ENCODE data around the gene ARVCF.

Gene ARVCF

DNA sequence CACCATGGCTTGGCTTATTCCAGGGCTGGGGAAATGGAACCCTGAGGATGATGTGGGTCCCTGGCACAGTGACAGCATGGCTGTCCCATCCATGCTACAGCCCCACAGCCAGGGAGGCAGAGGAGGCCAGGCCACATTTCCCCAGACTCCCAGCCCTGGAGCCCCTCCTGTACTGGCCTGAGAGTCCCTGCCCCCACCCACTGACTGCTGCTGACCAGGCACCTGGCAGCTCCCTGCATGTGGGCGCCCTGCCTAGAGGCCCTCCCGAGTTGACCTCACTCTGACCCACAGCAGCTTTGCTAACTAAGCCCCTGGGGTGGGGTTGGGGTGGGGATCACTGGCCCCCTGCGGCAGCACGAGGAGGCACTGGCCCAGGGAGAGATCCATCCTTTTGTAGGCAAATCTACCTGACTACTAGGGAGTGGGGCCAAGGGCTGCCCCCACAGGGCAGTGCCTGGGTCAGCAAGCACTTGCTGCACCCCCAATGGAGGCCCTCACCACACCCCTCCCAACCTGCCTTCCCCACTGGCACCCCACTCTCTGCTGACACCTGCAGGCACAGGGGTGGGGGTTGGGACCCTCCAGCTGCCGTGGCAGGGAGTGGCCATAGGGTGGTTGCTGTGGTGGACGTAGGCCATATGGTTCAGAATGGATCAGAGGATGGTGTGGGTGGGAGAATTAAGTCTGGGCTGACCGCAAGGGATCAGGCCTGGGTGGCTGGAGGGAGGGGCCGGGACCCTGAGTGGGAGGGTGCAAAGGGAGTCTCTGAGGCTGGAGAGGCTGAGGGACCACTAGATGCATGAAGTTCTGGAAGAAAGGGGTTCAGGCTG, 17.4 kb downstream of the ARVCF start:
- TF ChIP-seq, protein P1, sequence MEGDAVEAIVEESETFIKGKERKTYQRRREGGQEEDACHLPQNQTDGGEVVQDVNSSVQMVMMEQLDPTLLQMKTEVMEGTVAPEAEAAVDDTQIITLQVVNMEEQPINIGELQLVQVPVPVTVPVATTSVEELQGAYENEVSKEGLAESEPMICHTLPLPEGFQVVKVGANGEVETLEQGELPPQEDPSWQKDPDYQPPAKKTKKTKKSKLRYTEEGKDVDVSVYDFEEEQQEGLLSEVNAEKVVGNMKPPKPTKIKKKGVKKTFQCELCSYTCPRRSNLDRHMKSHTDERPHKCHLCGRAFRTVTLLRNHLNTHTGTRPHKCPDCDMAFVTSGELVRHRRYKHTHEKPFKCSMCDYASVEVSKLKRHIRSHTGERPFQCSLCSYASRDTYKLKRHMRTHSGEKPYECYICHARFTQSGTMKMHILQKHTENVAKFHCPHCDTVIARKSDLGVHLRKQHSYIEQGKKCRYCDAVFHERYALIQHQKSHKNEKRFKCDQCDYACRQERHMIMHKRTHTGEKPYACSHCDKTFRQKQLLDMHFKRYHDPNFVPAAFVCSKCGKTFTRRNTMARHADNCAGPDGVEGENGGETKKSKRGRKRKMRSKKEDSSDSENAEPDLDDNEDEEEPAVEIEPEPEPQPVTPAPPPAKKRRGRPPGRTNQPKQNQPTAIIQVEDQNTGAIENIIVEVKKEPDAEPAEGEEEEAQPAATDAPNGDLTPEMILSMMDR (IDR thresholded peaks at IDR 0.05; ENCODE audit: insufficient read depth, low read length, missing control alignments): no peak
- DNase-seq (ENCODE audit: low read depth, low spot score): no peak
- ChIA-PET POLR2A (interaction anchor here (0.5 to 0.9 kb wide), 2 partner anchors 11 to 40 kb away, joined by 3 read pairs; no protein-coding TSS in a partner anchor), CTCF (no interaction called here)
- no peak overlapping the region for H3K4me3 ChIP-seq (ENCODE audit: low read depth, low read length)

DNA sequence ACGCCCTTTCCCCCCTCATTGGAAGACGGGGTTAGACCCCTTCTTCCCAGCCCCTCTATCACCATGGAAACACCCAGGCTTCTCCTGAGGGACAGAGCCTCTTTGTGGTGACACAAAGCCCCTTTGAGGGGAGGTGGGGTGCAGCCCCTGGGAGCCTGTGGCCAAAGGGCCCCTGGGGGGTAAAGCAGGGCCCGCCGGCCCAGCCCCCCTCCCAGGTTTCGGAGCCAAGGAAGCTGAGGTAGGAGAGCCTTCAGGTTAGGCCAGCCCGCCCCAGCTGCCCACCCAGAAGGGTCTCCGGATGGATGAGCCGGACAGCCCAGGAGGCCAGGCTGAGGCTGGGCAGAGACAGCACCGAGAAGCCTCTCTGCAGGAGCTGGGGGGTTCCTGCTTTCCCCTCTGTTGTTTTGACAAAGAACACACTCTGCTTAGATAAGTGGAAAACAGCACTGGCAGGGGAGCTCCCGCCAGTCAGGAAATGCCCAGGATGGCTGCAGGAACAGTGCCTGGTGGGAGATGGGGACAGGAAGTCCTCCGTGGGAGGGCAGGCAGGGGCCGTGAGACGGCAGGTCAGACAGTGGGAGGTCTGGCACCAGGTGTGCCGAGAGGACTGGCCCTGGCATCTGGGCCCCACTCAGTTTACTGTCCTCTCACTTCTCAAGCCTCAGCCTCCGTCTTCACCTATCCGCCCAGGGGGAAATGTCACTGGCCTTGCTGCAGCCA, 18.2 kb downstream of the ARVCF start:
- TF ChIP-seq, protein P1 (IDR thresholded peaks at IDR 0.05; ENCODE audit: insufficient read depth, low read length, missing control alignments): no peak
- DNase-seq (ENCODE audit: low read depth, low spot score): no peak
- no peak overlapping the region for H3K4me3 ChIP-seq (ENCODE audit: low read depth, low read length)
- ChIA-PET POLR2A (interaction anchor here (0.9 kb wide), 1 partner anchor 10 kb away, joined by 3 read pairs; no protein-coding TSS in a partner anchor), CTCF (interaction anchor here (0.5 kb wide), 1 partner anchor 15 kb away, joined by 3 read pairs; no protein-coding TSS in a partner anchor)

DNA sequence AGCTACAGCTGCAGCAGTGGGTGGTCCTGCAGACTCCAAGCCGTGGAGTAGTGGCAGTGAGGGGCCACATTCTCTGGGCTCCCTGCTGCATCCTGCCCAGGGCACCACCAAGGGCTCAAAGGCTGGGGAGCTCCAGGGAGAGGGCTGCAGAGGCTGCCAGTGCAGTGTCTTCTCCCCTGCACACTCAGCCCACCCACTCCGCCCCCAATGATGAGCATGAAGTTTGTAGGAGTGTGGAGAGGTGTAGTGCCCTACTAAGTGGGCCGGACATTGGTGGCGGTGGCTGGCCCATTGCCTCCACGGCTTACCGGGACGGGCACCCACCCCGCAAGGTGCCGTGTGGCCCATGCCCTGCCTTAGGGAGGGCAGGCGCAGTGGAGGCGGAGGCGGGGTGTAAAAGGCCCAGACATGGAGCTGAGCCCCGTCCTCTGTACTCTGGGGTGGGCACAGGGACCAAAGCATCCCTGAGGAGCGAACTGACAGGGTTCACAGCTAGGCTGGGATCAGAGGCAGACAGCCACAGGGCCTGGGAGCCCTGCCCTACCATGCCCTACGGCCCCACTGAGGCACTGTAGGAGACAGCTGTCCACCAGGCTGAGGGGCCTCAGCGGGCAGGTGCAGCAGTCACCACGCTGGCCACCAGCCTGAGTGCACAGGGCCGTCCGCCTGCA, 18.9 kb downstream of the ARVCF start:
- ChIA-PET CTCF (interaction anchor here (0.5 to 1.4 kb wide), 3 partner anchors 16 to 18 kb away, joined by 3 read pairs; no protein-coding TSS in a partner anchor), POLR2A (interaction anchor here (0.6 kb wide), 1 partner anchor 48 kb away, joined by 3 read pairs; no protein-coding TSS in a partner anchor)
- TF ChIP-seq, protein P1 (IDR thresholded peaks at IDR 0.05; ENCODE audit: insufficient read depth, low read length, missing control alignments): no peak
- no peak overlapping the region for H3K4me3 ChIP-seq (ENCODE audit: low read depth, low read length)
- DNase-seq (ENCODE audit: low read depth, low spot score): no peak

DNA sequence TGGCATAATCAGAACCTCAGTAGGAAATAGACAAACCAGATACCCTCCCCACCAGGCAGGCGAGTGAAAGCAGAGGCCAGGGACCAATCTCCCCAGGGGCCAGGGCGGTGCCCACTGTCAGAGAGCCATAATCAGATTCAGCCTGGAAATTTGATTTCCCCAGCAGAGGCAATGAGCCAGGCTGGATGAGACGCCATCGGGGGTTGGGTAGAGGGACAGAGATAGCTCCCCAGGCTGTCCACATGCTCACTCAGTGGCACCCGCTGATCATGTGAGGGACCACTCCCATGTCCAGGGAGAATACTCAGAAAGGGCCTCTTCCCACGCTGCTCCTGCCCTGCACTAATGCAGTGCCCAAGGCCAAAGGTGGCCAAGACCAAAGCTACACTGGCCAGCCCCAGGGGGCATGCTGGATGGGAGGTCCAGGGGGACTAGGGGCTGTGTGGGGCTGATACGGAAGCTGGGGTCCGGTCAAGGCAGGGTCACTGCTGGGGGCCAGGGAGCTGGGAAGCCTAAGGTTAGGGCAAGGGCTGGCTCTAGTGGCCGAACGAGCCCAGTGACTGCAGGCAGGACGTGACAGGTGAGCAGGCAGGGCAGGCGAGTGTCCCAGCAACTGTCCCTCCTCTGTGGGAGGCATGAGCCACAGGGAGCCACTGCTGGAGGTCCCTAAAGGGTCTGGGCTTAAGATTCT, 19.8 kb downstream of the ARVCF start:
- ChIA-PET CTCF (interaction anchor here (0.9 to 1.4 kb wide), 2 partner anchors 16 to 19 kb away, joined by 3 read pairs; no protein-coding TSS in a partner anchor), POLR2A (interaction anchor here (0.6 kb wide), 1 partner anchor 47 kb away, joined by 3 read pairs; no protein-coding TSS in a partner anchor)
- H3K4me3 ChIP-seq (ENCODE audit: low read depth, low read length): no peak overlapping the region
- DNase-seq (ENCODE audit: low read depth, low spot score): no peak
- TF ChIP-seq, protein P1 (IDR thresholded peaks at IDR 0.05; ENCODE audit: insufficient read depth, low read length, missing control alignments): no peak

DNA sequence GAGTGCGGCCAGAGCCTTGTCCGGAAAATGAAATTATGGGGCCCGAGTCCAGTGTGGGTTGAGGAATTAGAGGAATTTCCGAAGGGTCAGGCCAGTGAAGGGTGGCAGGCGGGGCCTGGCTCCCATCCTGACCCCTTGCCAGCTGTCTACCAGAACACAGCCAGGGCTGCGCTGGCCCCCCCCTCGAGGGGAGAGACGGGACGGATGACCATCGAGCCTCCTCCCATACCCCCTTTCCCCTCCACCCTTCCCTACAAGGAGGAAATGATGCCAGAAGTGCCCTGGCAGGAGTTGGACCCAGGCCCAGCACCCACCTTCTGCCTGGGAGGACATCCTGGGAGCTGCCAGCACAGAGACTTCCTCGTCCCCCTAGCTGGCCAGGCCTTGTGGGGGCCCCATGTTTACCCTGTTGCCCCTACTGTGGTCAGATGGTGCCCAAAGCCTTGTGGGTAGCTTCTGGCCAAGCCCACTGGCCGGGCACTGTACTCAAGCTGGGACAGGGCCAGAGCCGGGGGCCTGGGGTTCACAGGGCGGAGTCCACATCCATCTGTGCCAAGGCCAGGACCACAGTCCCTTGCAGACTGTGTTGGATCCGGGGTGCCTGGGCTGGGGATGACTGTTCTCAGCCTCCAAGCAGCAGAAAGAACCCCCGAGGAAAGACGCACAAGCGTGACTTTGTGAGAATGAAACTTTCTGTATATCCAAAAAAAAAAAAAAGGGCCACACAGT, 20.8 kb downstream of the ARVCF start:
- CTCF ChIA-PET: no interaction called here
- POLR2A ChIA-PET: interaction anchor here (0.6 kb wide), 1 partner anchor 9 kb away, joined by 3 read pairs; no protein-coding TSS in a partner anchor
- H3K4me3 ChIP-seq (ENCODE audit: low read depth, low read length): no peak overlapping the region
- no peak for DNase-seq (ENCODE audit: low read depth, low spot score)
- TF ChIP-seq, protein P1 (IDR thresholded peaks at IDR 0.05; ENCODE audit: insufficient read depth, low read length, missing control alignments): no peak
